Type B pancreatic cell (in vitro differentiated cells): Measurements from ENCODE around the gene PRSS35. TPM values are rescaled to one million over a fixed set of nuclear protein-coding genes. Genes with fewer than 3 reads are reported as not detected.
"Not testable (repeated sequence)": the region's sequence is repeated elsewhere in the genome, so short reads cannot be mapped to it uniquely, and the experiment has no call there.

Experiments
- DNase-seq: peaks from one replicate; pipeline ENCODE4 v3.0.0; 2021; ENCODE audit warnings: mixed read lengths; ENCODE audit not compliant: unreplicated experiment; ENCODE audit errors: extremely low spot score
- H3K27ac Mint-ChIP-seq: 2 replicates; pipeline ENCODE4 v1.8.0; 2021; ENCODE audit warnings: mild to moderate bottlenecking, mixed read lengths
- H3K27me3 Mint-ChIP-seq: 2 replicates; pipeline ENCODE4 v1.8.0; 2021; ENCODE audit warnings: mixed read lengths
- H3K36me3 Mint-ChIP-seq: 2 replicates; pipeline ENCODE4 v1.8.0; 2021; ENCODE audit warnings: mixed read lengths
- H3K4me1 Mint-ChIP-seq: one replicate; pipeline ENCODE4 v1.8.0; 2021; ENCODE audit warnings: mixed read lengths; ENCODE audit not compliant: unreplicated experiment
- H3K4me3 Mint-ChIP-seq: 2 replicates; pipeline ENCODE4 v1.8.0; 2021; ENCODE audit warnings: mild to moderate bottlenecking, mixed read lengths
- H3K9me3 Mint-ChIP-seq: 2 replicates; pipeline ENCODE4 v1.8.0; 2021; ENCODE audit warnings: mixed read lengths
- total RNA-seq: library from RNA; stranded (reverse); gene quantifications from 2 replicates; pipeline ENCODE4 v1.2.1, GENCODE V29; 2021; ENCODE audit warnings: low replicate concordance
- TF ChIP-seq, protein P1 (sequence below): fragments of 200-600 bp; sonication (generic); conservative IDR thresholded peaks from 2 replicates; pipeline ENCODE4 v1.5.0; 2021; ENCODE audit warnings: antibody characterized with exemption, mild to moderate bottlenecking

The PRSS35 gene
- total RNA-seq, 1 donor from 2014 or later = 6.5 TPM

DNA sequence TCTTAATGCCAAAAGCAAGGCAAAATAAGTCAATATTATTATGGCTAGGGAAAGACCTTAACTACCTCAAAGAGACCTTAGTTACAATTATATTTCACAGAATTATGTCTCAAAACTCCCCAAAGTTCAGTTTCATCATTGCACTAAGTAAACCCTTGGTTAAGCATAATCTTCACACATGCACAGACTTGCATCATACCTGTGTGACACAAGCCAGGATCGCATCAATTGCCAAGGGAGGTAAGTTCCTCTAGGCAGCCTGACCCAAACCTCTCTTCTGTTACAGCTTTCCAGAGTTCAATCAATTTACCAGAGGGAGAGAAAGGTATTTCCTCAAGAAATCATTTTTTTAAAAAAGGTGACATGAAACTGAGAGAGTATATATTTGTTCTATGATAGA, 31.9 kb upstream of the PRSS35 start:
- Mint-ChIP-seq H3K9me3 (no peaks in the 10 kb centered on the region), H3K27ac (no peak overlapping the region), H3K36me3 (no peaks in the 10 kb centered on the region), H3K4me1 (no peaks in the 10 kb centered on the region), H3K4me3 (no peak overlapping the region), H3K27me3 (no peaks in the 10 kb centered on the region)
- DNase-seq = no peak
- TF ChIP-seq, protein P1, sequence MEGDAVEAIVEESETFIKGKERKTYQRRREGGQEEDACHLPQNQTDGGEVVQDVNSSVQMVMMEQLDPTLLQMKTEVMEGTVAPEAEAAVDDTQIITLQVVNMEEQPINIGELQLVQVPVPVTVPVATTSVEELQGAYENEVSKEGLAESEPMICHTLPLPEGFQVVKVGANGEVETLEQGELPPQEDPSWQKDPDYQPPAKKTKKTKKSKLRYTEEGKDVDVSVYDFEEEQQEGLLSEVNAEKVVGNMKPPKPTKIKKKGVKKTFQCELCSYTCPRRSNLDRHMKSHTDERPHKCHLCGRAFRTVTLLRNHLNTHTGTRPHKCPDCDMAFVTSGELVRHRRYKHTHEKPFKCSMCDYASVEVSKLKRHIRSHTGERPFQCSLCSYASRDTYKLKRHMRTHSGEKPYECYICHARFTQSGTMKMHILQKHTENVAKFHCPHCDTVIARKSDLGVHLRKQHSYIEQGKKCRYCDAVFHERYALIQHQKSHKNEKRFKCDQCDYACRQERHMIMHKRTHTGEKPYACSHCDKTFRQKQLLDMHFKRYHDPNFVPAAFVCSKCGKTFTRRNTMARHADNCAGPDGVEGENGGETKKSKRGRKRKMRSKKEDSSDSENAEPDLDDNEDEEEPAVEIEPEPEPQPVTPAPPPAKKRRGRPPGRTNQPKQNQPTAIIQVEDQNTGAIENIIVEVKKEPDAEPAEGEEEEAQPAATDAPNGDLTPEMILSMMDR = no peak

DNA sequence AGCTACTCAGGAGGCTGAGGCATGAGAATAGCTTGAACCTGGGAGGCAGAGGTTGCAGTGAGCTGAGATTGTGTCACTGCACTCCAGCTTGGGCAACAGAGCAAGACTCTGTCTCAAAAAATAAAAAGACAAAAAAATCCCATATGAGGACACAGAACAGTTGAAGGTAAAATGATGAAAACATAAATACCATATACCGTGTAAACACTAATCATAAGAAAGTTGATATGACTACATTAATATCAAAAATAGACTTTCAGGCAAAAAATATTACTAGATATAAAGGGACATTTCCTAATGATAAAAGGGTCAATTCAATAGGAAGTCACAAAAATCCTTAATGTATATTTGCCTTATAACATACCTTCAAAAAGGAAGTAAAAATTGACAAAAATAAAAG, 30.4 kb upstream of the PRSS35 start:
- H3K4me3 Mint-ChIP-seq, H3K27ac Mint-ChIP-seq, H3K36me3 Mint-ChIP-seq, DNase-seq, H3K27me3 Mint-ChIP-seq, H3K9me3 Mint-ChIP-seq, H3K4me1 Mint-ChIP-seq: not testable (repeated sequence)

GRCh38 chr6:83488448-83488847, 23.9 kb upstream of the PRSS35 start:
- Mint-ChIP-seq H3K4me3 (no peak overlapping the region), H3K9me3 (no peaks in the 10 kb centered on the region), H3K36me3 (no peaks in the 10 kb centered on the region), H3K27me3 (no peaks in the 10 kb centered on the region), H3K4me1 (no peaks in the 10 kb centered on the region), H3K27ac (no peak overlapping the region)
- DNase-seq = no peak
- TF ChIP-seq, protein P1 = no peak

DNA sequence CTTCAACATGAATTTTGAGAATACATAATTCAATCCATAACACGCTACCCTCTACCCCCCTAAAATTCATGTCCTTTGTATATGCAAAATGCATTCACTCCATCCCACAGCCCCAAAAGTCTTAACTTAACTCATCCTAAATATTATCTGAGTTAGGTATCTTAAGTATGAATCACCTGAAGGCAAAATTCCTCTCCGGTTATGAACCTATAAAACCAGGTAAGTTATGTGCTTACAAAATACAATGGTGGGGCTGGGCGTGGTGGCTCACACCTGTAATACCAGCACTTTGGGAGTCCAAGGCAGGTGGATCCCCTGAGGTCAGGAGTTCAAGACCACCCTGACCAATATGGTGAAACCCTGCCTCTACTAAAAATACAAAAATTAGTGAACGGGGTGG, 23.5 kb upstream of the PRSS35 start:
- no peaks in the 10 kb centered on the region for H3K9me3 Mint-ChIP-seq
- H3K4me1 Mint-ChIP-seq = no peaks in the 10 kb centered on the region
- H3K4me3 Mint-ChIP-seq = no peak overlapping the region
- TF ChIP-seq, protein P1 = no peak
- no peaks in the 10 kb centered on the region for H3K36me3 Mint-ChIP-seq
- DNase-seq = no peak
- no peak overlapping the region for H3K27ac Mint-ChIP-seq
- no peaks in the 10 kb centered on the region for H3K27me3 Mint-ChIP-seq

GRCh38 chr6:83490217-83490807, 22.0 kb upstream of the PRSS35 start:
- Mint-ChIP-seq H3K27me3 (no peaks in the 10 kb centered on the region), H3K9me3 (no peaks in the 10 kb centered on the region), H3K36me3 (no peaks in the 10 kb centered on the region), H3K4me3 (no peak overlapping the region), H3K4me1 (no peaks in the 10 kb centered on the region), H3K27ac (no peak overlapping the region)
- DNase-seq = no peak
- TF ChIP-seq, protein P1 = no peak

- Mint-ChIP-seq H3K9me3 (no peaks in the 10 kb centered on the region), H3K4me3 (no peak overlapping the region), H3K27ac (no peak overlapping the region), H3K4me1 (no peaks in the 10 kb centered on the region), H3K36me3 (no peaks in the 10 kb centered on the region), H3K27me3 (no peaks in the 10 kb centered on the region)
- TF ChIP-seq, protein P1 = no peak
- no peak for DNase-seq
Observed at GRCh38 chr6:83505356-83505755, 7.0 kb upstream of the PRSS35 start.
